Spleen (tissue), 7 donors: ENCODE measurements around the gene LRRFIP2.

Experiments
- POLR2A ChIP-seq, 3 donors: fragments of 450-650 bp; IDR thresholded peaks; one replicate each; pipeline ENCODE4 v1.5.1; 2017; ENCODE audit warnings: antibody characterized with exemption in 3 of 3, mild to moderate bottlenecking in 1 of 3
- POLR2AphosphoS5 ChIP-seq, 3 donors: sonication (generic); formaldehyde crosslinking; IDR thresholded peaks; one replicate each; pipeline ENCODE4 v1.5.1; 2017; ENCODE audit warnings: antibody characterized with exemption in 3 of 3
- TF ChIP-seq, protein P1 (sequence below), 11 experiments: fragments of 200-600 bp in 7 of 11; fragments of 450-650 bp in 4 of 11; sonication (generic) in 4 of 11; IDR thresholded peaks in 8 of 11; conservative IDR thresholded peaks in 3 of 11; 1 replicate in 7 of 11; 2 replicates in 4 of 11; pipeline versions ENCODE4 v1.4.0 to v1.8.0; 2016 to 2021; ENCODE audit warnings: antibody characterized with exemption in 11 of 11, inconsistent platforms in 4 of 11, mild to moderate bottlenecking in 1 of 11
- donor health status: DM: no; HTN: no; CAD: no; lungs with moderate emphysema.
- donor health status: DM: no; HTN: no; CAD: no.
- donor health status: DM: no; HTN: no; CAD: no.

DNA sequence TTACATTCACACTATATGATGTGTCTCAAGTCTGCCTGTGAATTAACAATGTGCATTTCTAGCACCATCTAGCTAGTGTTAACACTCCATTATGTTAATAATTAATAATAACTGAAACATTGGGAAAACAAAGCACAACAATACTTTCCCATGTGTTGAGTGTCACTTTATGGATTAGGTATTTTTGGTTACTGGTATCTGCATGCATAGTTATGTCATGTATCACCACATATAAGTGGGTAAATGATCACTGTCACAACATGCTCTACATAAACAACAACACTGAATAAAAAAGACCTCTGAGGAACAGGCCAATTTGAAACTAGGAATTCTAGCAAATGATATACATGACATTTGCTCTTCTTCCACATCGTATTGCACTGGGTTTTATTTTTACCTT, 106.4 kb downstream of the LRRFIP2 start:
- TF ChIP-seq, protein P1, sequence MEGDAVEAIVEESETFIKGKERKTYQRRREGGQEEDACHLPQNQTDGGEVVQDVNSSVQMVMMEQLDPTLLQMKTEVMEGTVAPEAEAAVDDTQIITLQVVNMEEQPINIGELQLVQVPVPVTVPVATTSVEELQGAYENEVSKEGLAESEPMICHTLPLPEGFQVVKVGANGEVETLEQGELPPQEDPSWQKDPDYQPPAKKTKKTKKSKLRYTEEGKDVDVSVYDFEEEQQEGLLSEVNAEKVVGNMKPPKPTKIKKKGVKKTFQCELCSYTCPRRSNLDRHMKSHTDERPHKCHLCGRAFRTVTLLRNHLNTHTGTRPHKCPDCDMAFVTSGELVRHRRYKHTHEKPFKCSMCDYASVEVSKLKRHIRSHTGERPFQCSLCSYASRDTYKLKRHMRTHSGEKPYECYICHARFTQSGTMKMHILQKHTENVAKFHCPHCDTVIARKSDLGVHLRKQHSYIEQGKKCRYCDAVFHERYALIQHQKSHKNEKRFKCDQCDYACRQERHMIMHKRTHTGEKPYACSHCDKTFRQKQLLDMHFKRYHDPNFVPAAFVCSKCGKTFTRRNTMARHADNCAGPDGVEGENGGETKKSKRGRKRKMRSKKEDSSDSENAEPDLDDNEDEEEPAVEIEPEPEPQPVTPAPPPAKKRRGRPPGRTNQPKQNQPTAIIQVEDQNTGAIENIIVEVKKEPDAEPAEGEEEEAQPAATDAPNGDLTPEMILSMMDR (IDR thresholded peaks at IDR 0.05 in 8 of 11, conservative IDR thresholded peaks at IDR 0.05 in 3 of 11) = no peak
- TF ChIP-seq POLR2A (IDR thresholded peaks at IDR 0.05) (no peak), POLR2AphosphoS5 (IDR thresholded peaks at IDR 0.05) (no peak)
